Endometrial microvascular endothelial cells (primary cell): ENCODE data around the gene JCAD. TPM values are rescaled to one million over a fixed set of nuclear protein-coding genes. Genes with fewer than 3 reads are reported as not detected.

Experiments used
- in situ Hi-C: cut with HindIII; loops from 2 replicates; pipeline ENCODE4 v1.10.0; 2017; ENCODE audit warnings: low sequenced_read_pairs, low pct_unique_long_range_greater_than_20kb; ENCODE audit errors: inconsistent ontology term
- total RNA-seq: library from RNA; depleted of rRNA; stranded (reverse); fragments of >200 nt; gene quantifications from one replicate; pipeline ENCODE4 v1.2.3, GENCODE V29; 2015; ENCODE audit errors: inconsistent ontology term

JCAD gene
- total RNA-seq, 1 donor from 2014 or later, result 31.8 TPM

GRCh38 chr10:30051220-30051619 is 8.2 kb downstream of the JCAD start:
- in situ Hi-C loops, result no loop called here

GRCh38 chr10:30050411-30050810 is 9.0 kb downstream of the JCAD start:
- in situ Hi-C loops, result no loop called here

- in situ Hi-C loops, result no loop called here
Measured at GRCh38 chr10:30048768-30049517, 10.4 kb downstream of the JCAD start.

GRCh38 chr10:30047924-30048531 is 11.4 kb downstream of the JCAD start:
- in situ Hi-C loops, result no loop called here

DNA sequence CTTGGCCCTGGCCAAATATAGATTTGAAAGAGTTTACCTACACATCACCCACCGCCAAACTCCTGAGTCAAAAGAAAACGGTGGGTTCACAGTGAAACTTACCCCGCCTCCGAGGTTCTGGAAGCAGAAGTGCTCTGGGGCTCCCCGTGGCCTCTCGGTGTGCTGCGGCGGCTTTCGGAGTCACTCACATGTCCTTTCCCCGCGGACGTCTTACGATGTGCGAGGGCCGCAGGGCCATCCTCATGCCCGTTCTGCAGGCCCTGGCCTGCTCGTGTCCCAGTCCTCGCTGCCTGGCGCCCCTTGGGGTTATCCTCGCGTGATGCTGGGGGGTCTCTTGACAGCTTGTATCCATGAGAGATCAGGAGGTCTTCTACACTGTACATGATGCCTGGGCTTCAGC is 12.0 kb downstream of the JCAD start:
- in situ Hi-C loops, result no loop called here

GRCh38 chr10:30046476-30046875 is 12.9 kb downstream of the JCAD start:
- in situ Hi-C loops, result no loop called here

DNA sequence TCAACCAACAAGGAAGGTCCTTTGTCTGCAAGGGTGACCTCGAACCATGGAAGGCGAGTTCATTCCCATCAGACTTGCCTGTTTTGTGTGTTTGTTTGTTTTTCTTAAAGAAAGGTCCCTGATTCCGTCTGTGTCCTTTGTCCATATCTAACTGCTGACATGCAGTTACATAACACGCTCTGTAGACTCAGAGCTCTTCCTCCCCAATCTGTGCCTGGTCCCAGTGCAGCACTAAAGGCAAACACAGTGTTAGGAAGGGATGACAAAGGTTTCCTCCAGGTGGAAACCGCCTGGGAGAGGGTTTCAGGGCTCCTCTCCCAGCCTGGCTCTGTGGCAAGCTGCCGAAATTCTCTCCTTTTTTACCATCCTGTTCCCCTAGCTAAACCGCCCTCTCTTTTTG is 13.4 kb downstream of the JCAD start:
- in situ Hi-C loops, result no loop called here

- in situ Hi-C loops, result no loop called here
Measured at GRCh38 chr10:30043476-30044270, 15.7 kb downstream of the JCAD start.

- in situ Hi-C loops, result no loop called here
Measured at GRCh38 chr10:30042820-30043219, 16.6 kb downstream of the JCAD start.

DNA sequence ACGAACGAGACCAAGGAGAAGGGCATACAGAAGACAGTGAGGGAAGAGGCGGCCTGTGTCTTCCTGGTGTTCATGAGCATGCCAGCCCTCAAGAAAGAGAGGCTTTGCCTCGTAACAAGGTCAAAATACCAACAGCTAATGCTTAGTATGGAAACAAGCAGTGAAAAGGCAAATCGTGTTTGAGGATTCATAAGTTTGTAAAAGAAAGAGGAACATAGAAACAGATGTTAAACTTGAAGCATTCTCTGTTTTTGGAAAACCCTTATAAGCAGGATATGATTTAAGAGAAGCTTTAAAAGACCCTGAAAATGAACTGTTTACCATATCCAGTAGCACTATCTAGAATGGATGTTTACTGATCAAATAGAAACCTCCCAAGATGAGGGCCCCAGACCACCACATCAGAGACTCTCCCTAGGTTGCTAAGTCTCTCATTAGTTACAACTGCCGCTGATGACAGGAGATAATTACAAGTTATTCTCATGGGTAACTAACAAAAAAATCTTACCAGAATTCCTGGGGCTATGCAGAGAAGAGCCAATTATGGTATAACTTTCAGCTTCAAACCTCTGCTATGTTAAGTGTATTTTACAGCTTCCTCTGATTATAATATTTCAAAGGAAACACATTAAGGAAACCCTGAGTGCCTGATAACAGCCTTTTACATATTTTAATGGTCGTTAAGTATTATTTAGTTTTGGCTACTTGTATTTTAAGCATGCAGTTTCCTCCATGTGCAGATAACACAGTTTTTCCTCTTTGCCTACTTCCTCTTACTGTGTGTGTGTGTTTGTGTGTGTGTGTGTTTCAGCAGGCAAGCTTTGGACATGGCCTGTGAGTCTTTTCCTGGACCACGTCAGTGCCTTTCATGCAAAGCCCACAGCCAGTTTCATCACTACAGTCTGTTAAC is 17.9 kb downstream of the JCAD start:
- in situ Hi-C loops, result no loop called here

DNA sequence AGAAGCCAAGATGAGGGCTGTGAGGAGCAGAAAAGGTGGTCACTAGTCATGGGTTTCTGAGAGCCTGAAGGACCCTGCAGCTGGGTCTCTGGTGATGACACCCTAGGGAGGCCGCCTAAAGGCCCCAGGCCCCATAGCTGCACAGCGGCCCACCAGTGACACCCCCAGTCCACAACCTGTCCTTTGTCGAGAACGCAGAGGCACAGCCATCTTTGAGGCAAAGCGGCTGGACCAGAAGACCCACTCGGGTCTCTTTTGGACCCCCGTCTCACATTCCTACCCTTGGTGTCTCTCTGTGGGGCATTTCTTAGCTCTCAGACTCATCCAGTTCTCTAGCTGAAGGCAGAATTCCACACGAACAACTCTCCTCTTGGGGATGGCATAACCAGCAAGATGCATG is 18.8 kb downstream of the JCAD start:
- in situ Hi-C loops, result no loop called here

GRCh38 chr10:30039988-30040387 is 19.4 kb downstream of the JCAD start:
- in situ Hi-C loops, result no loop called here

DNA sequence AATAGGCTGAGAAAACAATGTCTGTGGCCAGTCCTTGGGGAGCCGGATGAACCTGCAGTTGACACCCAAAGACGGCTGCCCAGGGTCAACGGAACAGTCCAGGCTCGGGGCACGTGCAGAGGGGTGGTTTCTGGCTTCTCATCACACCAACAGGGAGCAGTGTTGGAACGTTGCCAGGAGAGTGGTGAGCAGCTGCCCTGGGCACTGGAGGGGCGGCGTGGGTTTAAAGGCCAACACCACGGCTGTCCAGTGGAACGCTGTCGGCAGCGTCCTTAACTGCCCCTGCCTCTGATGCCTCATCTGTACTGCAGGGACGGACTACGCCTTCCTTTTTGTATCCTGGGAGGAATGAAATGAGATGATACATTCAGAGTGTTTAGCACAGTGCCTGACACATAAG is 19.8 kb downstream of the JCAD start:
- in situ Hi-C loops, result no loop called here

- in situ Hi-C loops, result no loop called here
Measured at GRCh38 chr10:30038781-30039536, 20.4 kb downstream of the JCAD start.

DNA sequence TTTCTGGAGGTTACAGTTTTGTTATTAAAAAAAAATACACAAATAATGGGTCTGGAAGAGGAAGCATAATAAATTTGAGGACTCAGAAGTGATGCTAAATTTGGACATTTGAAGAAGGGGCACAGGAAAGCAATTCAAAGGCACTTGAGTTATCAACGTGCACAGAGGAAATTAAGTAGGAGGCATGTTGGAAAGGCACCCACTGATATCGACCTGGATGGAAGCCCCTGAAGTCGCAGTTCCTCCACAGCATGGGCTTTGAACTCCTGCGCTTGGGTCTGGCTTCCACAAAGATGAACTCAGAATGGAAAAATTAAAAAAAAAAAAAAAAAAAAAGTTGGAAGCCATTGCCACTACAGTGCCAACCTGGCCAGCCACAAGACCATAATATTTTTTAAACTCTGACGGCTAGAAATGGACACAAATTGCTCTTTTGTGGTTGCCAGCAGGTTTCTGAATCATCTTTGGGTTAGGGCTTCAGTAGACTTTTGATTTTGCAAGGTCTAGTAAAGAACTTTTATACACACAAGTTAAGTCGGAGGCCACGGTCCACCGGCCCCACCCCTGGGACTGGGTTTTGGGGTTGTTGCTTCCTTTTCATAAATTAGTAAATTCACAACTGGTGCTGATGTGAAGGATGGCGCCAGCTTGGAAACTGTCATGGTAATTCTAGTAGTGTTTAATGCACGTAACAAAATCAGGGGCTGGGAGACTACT is 21.6 kb downstream of the JCAD start:
- in situ Hi-C loops, result no loop called here

- in situ Hi-C loops, result no loop called here
Measured at GRCh38 chr10:30036811-30037210, 22.6 kb downstream of the JCAD start.

DNA sequence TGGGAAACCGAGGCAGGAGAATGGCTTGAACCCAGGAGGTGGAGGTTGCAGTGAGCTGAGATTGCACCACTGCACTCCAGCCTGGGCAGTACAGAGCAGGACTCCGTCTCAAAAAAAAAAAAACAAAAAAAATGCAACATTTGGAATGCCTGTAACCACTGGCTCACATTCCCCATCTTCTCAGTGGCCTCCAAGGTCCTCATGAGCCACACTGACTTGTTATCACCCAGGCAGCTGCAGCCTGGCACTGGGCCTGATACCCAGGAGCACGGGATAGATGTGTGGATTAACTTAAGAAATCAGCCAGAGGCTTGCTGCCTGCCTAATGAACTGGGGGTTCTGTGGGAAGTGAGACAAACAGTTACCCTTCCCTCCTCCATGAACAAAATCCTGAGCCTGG is 23.0 kb downstream of the JCAD start:
- in situ Hi-C loops, result no loop called here
